ENCODE measurements around the gene CUBN. TPM values are rescaled to one million over a fixed set of nuclear protein-coding genes. Genes with fewer than 3 reads are reported as not detected.

Gene CUBN
- total and polyA plus RNA-seq, 8 donors, result 1.5 to 6.8 (median 3.8) TPM

GRCh38 chr10:17112566-17112965 is 17.0 kb downstream of the CUBN start:
- TF ChIP-seq CTCF (IDR thresholded peaks at IDR 0.05), result no peak
- ATAC-seq (no peak), DNase-seq (no peak)
- intact Hi-C loops (cut with DNase I), result no loop called here
- Histone ChIP-seq H3K27ac (no peak overlapping the region), H3K36me3 (no peaks in the 10 kb centered on the region), H3K9me3 (no peaks in the 10 kb centered on the region), H3K27me3 (no peaks in the 10 kb centered on the region), H3K4me3 (no peak overlapping the region), H3K4me1 (no peaks in the 10 kb centered on the region)

GRCh38 chr10:17109475-17110207 is 20.0 kb downstream of the CUBN start:
- H3K4me1 ChIP-seq, result no peaks in the 10 kb centered on the region
- no peak overlapping the region for H3K27ac ChIP-seq
- intact Hi-C loops (cut with DNase I), result no loop called here
- no peak overlapping the region for H3K4me3 ChIP-seq
- no peaks in the 10 kb centered on the region for H3K36me3 ChIP-seq
- no peaks in the 10 kb centered on the region for H3K27me3 ChIP-seq
- H3K9me3 ChIP-seq, result no peaks in the 10 kb centered on the region
- no peak for TF ChIP-seq CTCF (IDR thresholded peaks at IDR 0.05)
- peak; percentile 23 for ATAC-seq
- no peak for DNase-seq

GRCh38 chr10:17109046-17109445 is 20.6 kb downstream of the CUBN start:
- Histone ChIP-seq H3K4me3 (no peak overlapping the region), H3K36me3 (no peaks in the 10 kb centered on the region), H3K27ac (no peak overlapping the region), H3K27me3 (no peaks in the 10 kb centered on the region), H3K9me3 (no peaks in the 10 kb centered on the region), H3K4me1 (no peaks in the 10 kb centered on the region)
- ATAC-seq, result no peak
- DNase-seq, result no peak
- intact Hi-C loops (cut with DNase I), result no loop called here
- TF ChIP-seq CTCF (IDR thresholded peaks at IDR 0.05), result no peak

- intact Hi-C loops (cut with DNase I), result no loop called here
- Histone ChIP-seq H3K36me3 (no peaks in the 10 kb centered on the region), H3K4me1 (no peaks in the 10 kb centered on the region), H3K27me3 (no peaks in the 10 kb centered on the region), H3K9me3 (no peaks in the 10 kb centered on the region), H3K4me3 (no peak overlapping the region), H3K27ac (no peak overlapping the region)
- no peak for ATAC-seq
- no peak for TF ChIP-seq CTCF (IDR thresholded peaks at IDR 0.05)
- no peak for DNase-seq
These were observed 22.6 kb downstream of the CUBN start for GRCh38 chr10:17106991-17107390.

- H3K4me1 ChIP-seq, result no peaks in the 10 kb centered on the region
- no peaks in the 10 kb centered on the region for H3K27me3 ChIP-seq
- H3K4me3 ChIP-seq, result no peak overlapping the region
- ATAC-seq, result no peak
- H3K36me3 ChIP-seq, result no peaks in the 10 kb centered on the region
- peak overlapping the region in 1 of 2 donors; percentile 14 for H3K27ac ChIP-seq
- intact Hi-C loops (cut with DNase I), result no loop called here
- TF ChIP-seq CTCF (IDR thresholded peaks at IDR 0.05), result no peak
- H3K9me3 ChIP-seq, result no peaks in the 10 kb centered on the region
- no peak for DNase-seq
These were observed 27.7 kb downstream of the CUBN start for GRCh38 chr10:17101910-17102266.
